B cell (primary cell): ENCODE data around the gene FAIM2. TPM values are rescaled to one million over a fixed set of nuclear protein-coding genes. Genes with fewer than 3 reads are reported as not detected.

Experiments
- ATAC-seq: fragments of 200-7000 bp; cut with Tn5 transposase; one replicate; pipeline ENCODE4 v1.10.0; 2021; ENCODE audit warnings: low read depth, mild to moderate bottlenecking, moderate number of reproducible peaks, moderate library complexity
- CTCF ChIA-PET: fragments of 350-600 bp; sonication (Branson Sonifier 250); formaldehyde crosslinking; loops from one replicate; lab custom pipeline; 2021; ENCODE audit warnings: antibody characterized with exemption, inconsistent platforms; lab: Charles Lee
- POLR2A ChIA-PET: fragments of 350-600 bp; sonication (Branson Sonifier 250); formaldehyde crosslinking; loops from one replicate; lab custom pipeline; 2021; ENCODE audit warnings: antibody characterized with exemption; lab: Charles Lee
- DNase-seq: peaks from one replicate; pipeline ENCODE4 v3.0.0; 2013
- H2AFZ ChIP-seq: 2 replicates; pipeline ENCODE4 v1.6.1; 2012; ENCODE audit warnings: mild to moderate bottlenecking, low read depth, low read length; ENCODE audit not compliant: insufficient read depth, poor library complexity, severe bottlenecking
- H3K27ac ChIP-seq, 2 donors: 1 replicate in 1 of 2; 2 replicates in 1 of 2; pipeline ENCODE4 v1.5.1; 2012 to 2013; ENCODE audit warnings: low read length in 2 of 2, mild to moderate bottlenecking in 2 of 2, moderate library complexity in 1 of 2
- H3K27me3 ChIP-seq, 4 experiments: fragments of 200-600 bp in 1 of 4; sonication (generic) in 1 of 4; replicated peaks in 1 of 4; 1 replicate in 2 of 4; 2 replicates in 2 of 4; pipeline versions ENCODE4 v1.6.1 to v1.7.0; 2013 to 2016; ENCODE audit warnings: low read length in 3 of 4, mild to moderate bottlenecking in 2 of 4, mixed read lengths in 1 of 4, moderate library complexity in 1 of 4; ENCODE audit not compliant: insufficient read depth in 4 of 4, control insufficient read depth in 3 of 4; ENCODE audit errors: control extremely low read depth in 1 of 4
- H3K36me3 ChIP-seq, 2 experiments: replicated peaks in 1 of 2; 1 replicate in 1 of 2; 2 replicates in 1 of 2; pipeline versions ENCODE4 v1.6.1 to v1.7.1; 2013; ENCODE audit warnings: low read length in 1 of 2; ENCODE audit not compliant: insufficient read depth in 2 of 2, control insufficient read depth in 1 of 2; ENCODE audit errors: control extremely low read depth in 1 of 2, extremely low read depth in 1 of 2
- H3K4me1 ChIP-seq, 2 donors: fragments of 200-600 bp in 1 of 2; sonication (generic) in 1 of 2; 1 replicate in 1 of 2; 2 replicates in 1 of 2; pipeline versions ENCODE4 v1.5.1 to v1.6.1; 2013 to 2017; ENCODE audit warnings: low read length in 2 of 2; ENCODE audit not compliant: control insufficient read depth in 2 of 2, insufficient read depth in 2 of 2
- H3K4me2 ChIP-seq: replicated peaks from 2 replicates; pipeline ENCODE3; 2012; ENCODE audit warnings: mild to moderate bottlenecking, low read depth, low read length; ENCODE audit not compliant: poor library complexity, severe bottlenecking
- H3K4me3 ChIP-seq, 5 experiments: fragments of 200-600 bp in 1 of 5; sonication (generic) in 1 of 5; 1 replicate in 3 of 5; 2 replicates in 2 of 5; pipeline versions ENCODE4 v1.5.1 to v1.7.0; 2011 to 2016; ENCODE audit warnings: low read length in 4 of 5, mild to moderate bottlenecking in 4 of 5, low read depth in 2 of 5, control low read depth in 1 of 5, moderate library complexity in 1 of 5; ENCODE audit not compliant: insufficient read depth in 1 of 5; ENCODE audit errors: control extremely low read depth in 1 of 5, extremely low read depth in 1 of 5
- H3K79me2 ChIP-seq: fragments of 200-600 bp; sonication (generic); one replicate; pipeline ENCODE4 v1.6.0; 2016; ENCODE audit warnings: low read length; ENCODE audit not compliant: control insufficient read depth, insufficient read depth
- H3K9ac ChIP-seq: fragments of 200-600 bp; sonication (generic); 2 replicates; pipeline ENCODE4 v1.6.1; 2017; ENCODE audit warnings: mild to moderate bottlenecking, low read length, moderate library complexity
- H3K9me3 ChIP-seq, 3 donors: one replicate each; pipeline versions ENCODE4 v1.6.1 to v1.7.1; 2013; ENCODE audit warnings: low read length in 2 of 3; ENCODE audit not compliant: control insufficient read depth in 2 of 3, insufficient read depth in 1 of 3; ENCODE audit errors: control extremely low read depth in 1 of 3
- H4K20me1 ChIP-seq: 2 replicates; pipeline ENCODE4 v1.6.0; 2012; ENCODE audit warnings: mild to moderate bottlenecking, low read length; ENCODE audit not compliant: insufficient read depth, control insufficient read depth, poor library complexity, severe bottlenecking
- H3K27ac Mint-ChIP-seq: one replicate; pipeline ENCODE4 v1.8.0; 2021; ENCODE audit warnings: mixed read lengths
- H3K27me3 Mint-ChIP-seq: one replicate; pipeline ENCODE4 v1.8.0; 2021; ENCODE audit warnings: mixed read lengths
- H3K4me1 Mint-ChIP-seq: one replicate; pipeline ENCODE4 v1.8.0; 2021; ENCODE audit warnings: mixed read lengths
- H3K4me3 Mint-ChIP-seq: one replicate; pipeline ENCODE4 v1.8.0; 2021; ENCODE audit warnings: mixed read lengths
- H3K9me3 Mint-ChIP-seq: one replicate; pipeline ENCODE4 v1.8.0; 2022; ENCODE audit warnings: mixed read lengths; ENCODE audit not compliant: insufficient read depth
- WGBS: methylation state at CpG from one replicate; pipeline ENCODE4 v1.1.5; 2013; ENCODE audit warnings: missing lambda C conversion rate; ENCODE audit not compliant: insufficient coverage; 5-methylcytosine and 5-hydroxymethylcytosine counted together
- intact Hi-C: fragments of 100-400 bp; cut with micrococcal nuclease; formaldehyde crosslinking; loops from one replicate; pipeline ENCODE4 v1.10.0; 2022
- polyA plus RNA-seq: library from polyadenylated mRNA; depleted of rRNA; stranded (reverse); fragments of >200 nt; gene quantifications from 2 replicates; pipeline ENCODE4 v1.2.3, GENCODE V29; 2012
- total RNA-seq, 2 donors: library from RNA; stranded (reverse); fragments of 120-200 nt in 1 of 2; gene quantifications; 1 replicate in 1 of 2; 2 replicates in 1 of 2; pipeline versions ENCODE4 v1.2.3 to v1.2.4, GENCODE V29; 2013 to 2022
- TF ChIP-seq, protein P1 (sequence below): fragments of 200-600 bp; IDR thresholded peaks from one replicate; pipeline ENCODE4 v1.8.0; 2022; ENCODE audit warnings: antibody characterized with exemption, mild to moderate bottlenecking

FAIM2 gene
- total and polyA plus RNA-seq, 2 donors (not counting 1 experiment from before 2014, with no cell fraction given): not detected

DNA sequence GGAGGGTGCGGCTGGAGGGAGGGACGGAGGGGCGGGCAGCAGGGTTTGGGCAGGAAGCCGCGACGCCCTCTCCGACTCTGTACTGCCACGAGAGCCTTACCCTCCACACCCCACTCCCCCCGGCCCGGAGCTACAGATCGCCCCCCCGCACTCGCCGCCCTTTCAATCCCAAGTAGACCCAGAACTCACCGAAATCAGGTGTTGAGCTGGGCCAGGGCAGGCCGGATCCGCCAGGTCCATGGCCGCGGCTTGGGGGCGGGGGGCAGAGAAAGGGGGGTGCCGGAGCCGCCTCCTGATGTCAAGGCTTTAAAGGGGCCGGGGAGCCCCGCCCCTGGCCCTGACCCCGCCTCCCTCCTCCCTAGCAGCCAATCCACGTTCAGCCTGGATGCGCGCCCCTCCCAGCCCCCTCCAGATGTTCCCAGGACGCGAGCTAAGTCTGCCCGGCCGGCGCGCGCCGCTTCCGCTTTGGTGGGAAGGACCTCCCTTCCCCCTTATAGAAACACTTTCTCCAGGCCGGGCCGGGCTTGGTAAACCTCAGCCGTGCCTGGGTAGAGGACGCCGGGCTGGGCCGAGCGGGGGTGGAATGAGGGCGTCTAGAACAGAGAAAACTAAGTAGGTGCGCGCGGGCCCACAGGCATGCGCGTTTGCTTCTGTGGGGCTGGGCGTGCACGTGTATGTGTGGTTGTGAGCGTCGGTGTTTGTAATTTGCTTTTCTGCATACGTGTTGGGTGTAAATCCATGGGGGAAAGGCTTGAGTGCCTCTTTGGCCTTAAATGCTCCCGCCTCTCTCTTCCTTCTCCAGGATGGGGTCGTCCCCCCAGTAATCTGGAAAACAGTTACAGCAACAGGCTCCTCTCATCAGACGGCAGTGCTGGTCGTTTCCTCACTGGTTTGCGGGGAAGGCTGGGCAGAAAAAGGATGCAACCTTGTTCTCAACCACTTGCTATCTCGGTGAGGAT, 75.3 kb downstream of the FAIM2 start, which contains the start of gene NCKAP5L:
NCKAP5L (minus strand) TSS at position 281 of the 959 bp plus-strand sequence. CDS start 24,369 bp downstream, outside the sequence.
- H3K27ac ChIP-seq: peak within 1 kb of the TSS; percentile 36 to 75
- 1% methylated on average over 45 of the region's 61 CpGs for WGBS
- peaks cover 27% of the 10 kb centered on the region for H3K79me2 ChIP-seq
- H3K27me3 Mint-ChIP-seq: no peaks in the 10 kb centered on the region
- peaks cover 39% of the 10 kb centered on the region for H3K4me1 Mint-ChIP-seq
- peak; percentile 96 for DNase-seq
- H3K9me3 Mint-ChIP-seq: no peaks in the 10 kb centered on the region
- no peaks in the 10 kb centered on the region for H3K36me3 ChIP-seq
- POLR2A ChIA-PET: interaction anchor here (0.6 to 2.8 kb wide), 15 partner anchors 10 to 1246 kb away, joined by 3 to 16 read pairs (median 5); partner anchors contain the start of genes BCDIN3D, FAIM2, PRPF40B and TMBIM6
- TF ChIP-seq, protein P1, sequence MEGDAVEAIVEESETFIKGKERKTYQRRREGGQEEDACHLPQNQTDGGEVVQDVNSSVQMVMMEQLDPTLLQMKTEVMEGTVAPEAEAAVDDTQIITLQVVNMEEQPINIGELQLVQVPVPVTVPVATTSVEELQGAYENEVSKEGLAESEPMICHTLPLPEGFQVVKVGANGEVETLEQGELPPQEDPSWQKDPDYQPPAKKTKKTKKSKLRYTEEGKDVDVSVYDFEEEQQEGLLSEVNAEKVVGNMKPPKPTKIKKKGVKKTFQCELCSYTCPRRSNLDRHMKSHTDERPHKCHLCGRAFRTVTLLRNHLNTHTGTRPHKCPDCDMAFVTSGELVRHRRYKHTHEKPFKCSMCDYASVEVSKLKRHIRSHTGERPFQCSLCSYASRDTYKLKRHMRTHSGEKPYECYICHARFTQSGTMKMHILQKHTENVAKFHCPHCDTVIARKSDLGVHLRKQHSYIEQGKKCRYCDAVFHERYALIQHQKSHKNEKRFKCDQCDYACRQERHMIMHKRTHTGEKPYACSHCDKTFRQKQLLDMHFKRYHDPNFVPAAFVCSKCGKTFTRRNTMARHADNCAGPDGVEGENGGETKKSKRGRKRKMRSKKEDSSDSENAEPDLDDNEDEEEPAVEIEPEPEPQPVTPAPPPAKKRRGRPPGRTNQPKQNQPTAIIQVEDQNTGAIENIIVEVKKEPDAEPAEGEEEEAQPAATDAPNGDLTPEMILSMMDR: no peak
- H3K9me3 ChIP-seq: no peaks in the 10 kb centered on the region
- peak within 1 kb of the TSS; percentile 78 for H3K9ac ChIP-seq
- peaks cover 26% of the 10 kb centered on the region in 2 donors for H3K4me1 ChIP-seq
- peak within 1 kb of the TSS; percentile 99 for H3K4me3 Mint-ChIP-seq
- peaks cover 7% of the 10 kb centered on the region for H4K20me1 ChIP-seq
- peak within 1 kb of the TSS; percentile 89 for H2AFZ ChIP-seq
- no peaks in the 10 kb centered on the region for H3K27me3 ChIP-seq
- intact Hi-C loops: loop anchor here (1.0 to 5.0 kb wide), 7 partner anchors 11 to 572 kb away; partner anchors contain the start of genes BCDIN3D, LARP4, MCRS1 and PRPF40B
- ATAC-seq: peak; percentile 98
- H3K4me2 ChIP-seq: peak within 1 kb of the TSS; percentile 89
- CTCF ChIA-PET: interaction anchor here (0.6 to 3.3 kb wide), 13 partner anchors 9 to 470 kb away, joined by 3 to 11 read pairs (median 5); partner anchors contain the start of genes BCDIN3D and TMBIM6
- peak within 1 kb of the TSS; percentile 97 for H3K27ac Mint-ChIP-seq
- peak within 1 kb of the TSS; percentile 60 to 84 (median 73) for H3K4me3 ChIP-seq
